NCI-H2196 treated with DMSO at 0.1 percent for 48 hours (cell line): Measurements from ENCODE around the gene KCND3.

Experiments used
- DNase-seq: peaks from one replicate; lab custom pipeline; 2025; ENCODE audit not compliant: unreplicated experiment; lab: John Stamatoyannopoulos, UW

Gene KCND3

GRCh38 chr1:111961016-111961415 is 28.5 kb downstream of the KCND3 start:
- DNase-seq = peak; percentile 38

- no peak for DNase-seq
Measured at GRCh38 chr1:111959436-111959835, 30.0 kb downstream of the KCND3 start.

- DNase-seq = no peak
Measured at GRCh38 chr1:111958851-111959250, 30.6 kb downstream of the KCND3 start.

GRCh38 chr1:111958075-111958474 is 31.4 kb downstream of the KCND3 start:
- DNase-seq = no peak

GRCh38 chr1:111956155-111956771 is 33.2 kb downstream of the KCND3 start:
- DNase-seq = no peak

- no peak for DNase-seq
Measured at GRCh38 chr1:111955755-111956154, 33.7 kb downstream of the KCND3 start.

- DNase-seq = no peak
Measured at GRCh38 chr1:111953797-111954196, 35.7 kb downstream of the KCND3 start.

GRCh38 chr1:111952125-111952657 is 37.3 kb downstream of the KCND3 start:
- no peak for DNase-seq

GRCh38 chr1:111948209-111949171 is 41.0 kb downstream of the KCND3 start:
- DNase-seq = peak; percentile 68

GRCh38 chr1:111943846-111944749 is 45.4 kb downstream of the KCND3 start:
- DNase-seq = no peak

GRCh38 chr1:111943066-111943465 is 46.4 kb downstream of the KCND3 start:
- DNase-seq = no peak

GRCh38 chr1:111938536-111938935 is 50.9 kb downstream of the KCND3 start:
- no peak for DNase-seq

- peak; percentile 26 for DNase-seq
Measured at GRCh38 chr1:111938123-111938522, 51.3 kb downstream of the KCND3 start.

- DNase-seq = no peak
Measured at GRCh38 chr1:111937147-111937725, 52.2 kb downstream of the KCND3 start.

- no peak for DNase-seq
Measured at GRCh38 chr1:111934106-111934852, 55.2 kb downstream of the KCND3 start.

- DNase-seq = no peak
Measured at GRCh38 chr1:111930356-111930755, 59.1 kb downstream of the KCND3 start.

- DNase-seq = no peak
Measured at GRCh38 chr1:111928531-111928930, 60.9 kb downstream of the KCND3 start.

GRCh38 chr1:111927652-111928051 is 61.8 kb downstream of the KCND3 start:
- DNase-seq = no peak

- no peak for DNase-seq
Measured at GRCh38 chr1:111924786-111925185, 64.7 kb downstream of the KCND3 start.

GRCh38 chr1:111923766-111924165 is 65.7 kb downstream of the KCND3 start:
- DNase-seq = no peak
